Mesendoderm (in vitro differentiated cells): ENCODE data around the gene NID2.

Experiments used
- DNase-seq: peaks from one replicate; pipeline ENCODE4 v3.0.0; 2013
- H2AK5ac ChIP-seq: 2 replicates; pipeline ENCODE4 v1.6.1; 2013; ENCODE audit warnings: low read length, inconsistent platforms
- H2BK120ac ChIP-seq: 2 replicates; pipeline ENCODE4 v1.6.1; 2013; ENCODE audit warnings: low read depth, mild to moderate bottlenecking, low read length, moderate library complexity, mixed read lengths
- H2BK15ac ChIP-seq: replicated peaks from 2 replicates; pipeline ENCODE4 v1.6.1; 2013; ENCODE audit warnings: low read depth, mild to moderate bottlenecking, moderate library complexity
- H2BK5ac ChIP-seq: 2 replicates; pipeline ENCODE4 v1.6.1; 2013; ENCODE audit warnings: low read length, inconsistent platforms
- H3K18ac ChIP-seq: 2 replicates; pipeline ENCODE4 v1.6.1; 2013; ENCODE audit warnings: mild to moderate bottlenecking, low read length, mixed read lengths
- H3K23ac ChIP-seq: one replicate; pipeline ENCODE4 v1.6.1; 2013; ENCODE audit warnings: low read length
- H3K27ac ChIP-seq: 2 replicates; pipeline ENCODE4 v1.5.1; 2013; ENCODE audit warnings: low read depth, mild to moderate bottlenecking, inconsistent platforms, low read length, moderate library complexity
- H3K27me3 ChIP-seq: 2 replicates; pipeline ENCODE4 v1.6.1; 2013; ENCODE audit warnings: low read length, control low read depth, mild to moderate bottlenecking, inconsistent platforms; ENCODE audit not compliant: insufficient read depth, poor library complexity
- H3K36me3 ChIP-seq: 2 replicates; pipeline ENCODE4 v1.6.1; 2013; ENCODE audit warnings: low read length, inconsistent platforms; ENCODE audit not compliant: control insufficient read depth, insufficient read depth
- H3K4ac ChIP-seq: one replicate; pipeline ENCODE4 v1.6.1; 2013; ENCODE audit warnings: low read depth, mild to moderate bottlenecking, low read length, moderate library complexity
- H3K4me1 ChIP-seq: 2 replicates; pipeline ENCODE4 v1.6.1; 2013; ENCODE audit warnings: low read depth, low read length, inconsistent platforms; ENCODE audit not compliant: control insufficient read depth
- H3K4me2 ChIP-seq: 2 replicates; pipeline ENCODE4 v1.6.1; 2013; ENCODE audit warnings: low read length
- H3K4me3 ChIP-seq: 2 replicates; pipeline ENCODE4 v1.5.1; 2013; ENCODE audit warnings: mild to moderate bottlenecking, low read length
- H3K56ac ChIP-seq: one replicate; pipeline ENCODE4 v1.6.1; 2013; ENCODE audit warnings: low read length
- H3K79me1 ChIP-seq: 2 replicates; pipeline ENCODE4 v1.6.1; 2013; ENCODE audit warnings: low read length, inconsistent platforms
- H3K79me2 ChIP-seq: 2 replicates; pipeline ENCODE4 v1.6.1; 2013; ENCODE audit warnings: mild to moderate bottlenecking, low read length; ENCODE audit not compliant: control insufficient read depth, insufficient read depth
- H3K9ac ChIP-seq: 2 replicates; pipeline ENCODE4 v1.6.1; 2013; ENCODE audit warnings: low read length, inconsistent platforms
- H4K5ac ChIP-seq: one replicate; pipeline ENCODE4 v1.6.1; 2013; ENCODE audit warnings: low read length
- H4K8ac ChIP-seq: one replicate; pipeline ENCODE4 v1.6.1; 2013; ENCODE audit warnings: low read depth, mild to moderate bottlenecking, control low read depth, low read length, moderate library complexity
- WGBS: extraction: QIAGEN DNeasy Blood & Tissue Kit; methylation state at CpG from one replicate; pipeline ENCODE4 v1.1.7; 2013; ENCODE audit warnings: low lambda C conversion rate, missing lambda C conversion rate; ENCODE audit not compliant: insufficient coverage; ENCODE audit errors: extremely low coverage; 5-methylcytosine and 5-hydroxymethylcytosine counted together

The NID2 gene

GRCh38 chr14:52013984-52014600 lies 54.8 kb downstream of the NID2 start:
- Histone ChIP-seq H3K27ac (no peak overlapping the region), H4K5ac (no peak overlapping the region)
- WGBS = no CpG with 5 or more reads among the region's 11 CpGs

GRCh38 chr14:52012635-52013034 lies 56.2 kb downstream of the NID2 start:
- Histone ChIP-seq H3K79me1 (no peaks in the 10 kb centered on the region), H3K18ac (no peak overlapping the region), H3K4ac (no peak overlapping the region), H3K27ac (no peak overlapping the region), H3K79me2 (no peaks in the 10 kb centered on the region), H3K4me1 (no peaks in the 10 kb centered on the region), H4K8ac (no peak overlapping the region), H3K9ac (no peak overlapping the region), H3K4me3 (no peak overlapping the region), H2AK5ac (no peak overlapping the region), H3K23ac (no peak overlapping the region), H3K4me2 (no peak overlapping the region), H2BK15ac (no peak overlapping the region), H3K56ac (no peak overlapping the region), H2BK120ac (no peak overlapping the region), H3K27me3 (no peaks in the 10 kb centered on the region), H3K36me3 (peaks cover 8% of the 10 kb centered on the region), H4K5ac (no peak overlapping the region), H2BK5ac (no peak overlapping the region)
- no peak for DNase-seq
- WGBS = no CpG with 5 or more reads among the region's 4 CpGs

More at GRCh38 chr14:52013984-52014600, 54.8 kb downstream of the NID2 start:
- no peaks in the 10 kb centered on the region for H3K27me3 ChIP-seq
- H3K4me2 ChIP-seq = no peak overlapping the region
- H3K18ac ChIP-seq = no peak overlapping the region
- H3K56ac ChIP-seq = no peak overlapping the region
- no peak overlapping the region for H2BK120ac ChIP-seq
- H3K4me1 ChIP-seq = no peaks in the 10 kb centered on the region
- no peak overlapping the region for H3K4ac ChIP-seq
- H3K79me1 ChIP-seq = no peaks in the 10 kb centered on the region
- no peak overlapping the region for H3K4me3 ChIP-seq
- no peak overlapping the region for H2BK15ac ChIP-seq
- DNase-seq = peak; percentile 67
- peaks cover 5% of the 10 kb centered on the region for H3K36me3 ChIP-seq
- no peak overlapping the region for H3K23ac ChIP-seq
- H3K79me2 ChIP-seq = no peaks in the 10 kb centered on the region
- H4K8ac ChIP-seq = no peak overlapping the region
- no peak overlapping the region for H2BK5ac ChIP-seq
- H3K9ac ChIP-seq = no peak overlapping the region
- H2AK5ac ChIP-seq = no peak overlapping the region

- Histone ChIP-seq H2BK15ac (no peak overlapping the region), H2BK120ac (no peak overlapping the region), H3K4me1 (no peaks in the 10 kb centered on the region), H3K79me2 (no peaks in the 10 kb centered on the region), H3K27ac (no peak overlapping the region), H3K4me3 (no peak overlapping the region), H4K8ac (no peak overlapping the region), H3K27me3 (no peaks in the 10 kb centered on the region), H3K4me2 (no peak overlapping the region), H3K4ac (no peak overlapping the region), H3K56ac (no peak overlapping the region), H3K36me3 (peaks cover 8% of the 10 kb centered on the region), H2AK5ac (no peak overlapping the region), H2BK5ac (no peak overlapping the region), H3K18ac (no peak overlapping the region), H3K9ac (no peak overlapping the region), H3K79me1 (no peaks in the 10 kb centered on the region), H3K23ac (no peak overlapping the region), H4K5ac (no peak overlapping the region)
- DNase-seq = no peak
- no CpG with 5 or more reads among the region's 9 CpGs for WGBS
These were observed 57.3 kb downstream of the NID2 start for GRCh38 chr14:52011523-52011922.

GRCh38 chr14:52010173-52010693 lies 58.6 kb downstream of the NID2 start:
- Histone ChIP-seq H3K4ac (no peak overlapping the region), H4K5ac (no peak overlapping the region), H3K79me1 (peaks cover 2% of the 10 kb centered on the region), H2BK5ac (no peak overlapping the region), H3K4me1 (no peaks in the 10 kb centered on the region), H3K4me3 (no peak overlapping the region), H3K79me2 (no peaks in the 10 kb centered on the region), H2AK5ac (no peak overlapping the region), H3K27ac (no peak overlapping the region), H3K18ac (no peak overlapping the region), H3K9ac (no peak overlapping the region), H3K36me3 (peaks cover 14% of the 10 kb centered on the region), H3K23ac (no peak overlapping the region), H3K27me3 (no peaks in the 10 kb centered on the region), H3K4me2 (no peak overlapping the region), H4K8ac (no peak overlapping the region), H2BK15ac (no peak overlapping the region), H2BK120ac (no peak overlapping the region), H3K56ac (no peak overlapping the region)
- no CpG with 5 or more reads among the region's 3 CpGs for WGBS
- DNase-seq = no peak

- WGBS = no CpG with 5 or more reads among the region's 4 CpGs
- Histone ChIP-seq H3K27me3 (no peaks in the 10 kb centered on the region), H3K36me3 (peaks cover 15% of the 10 kb centered on the region), H3K79me2 (no peaks in the 10 kb centered on the region), H3K23ac (no peak overlapping the region), H2AK5ac (no peak overlapping the region), H3K4me2 (no peak overlapping the region), H2BK15ac (no peak overlapping the region), H4K5ac (no peak overlapping the region), H3K4ac (no peak overlapping the region), H3K9ac (no peak overlapping the region), H3K56ac (no peak overlapping the region), H2BK120ac (no peak overlapping the region), H3K4me3 (no peak overlapping the region), H3K79me1 (peaks cover 2% of the 10 kb centered on the region), H3K18ac (no peak overlapping the region), H4K8ac (no peak overlapping the region), H3K4me1 (no peaks in the 10 kb centered on the region), H2BK5ac (no peak overlapping the region), H3K27ac (no peak overlapping the region)
- DNase-seq = no peak
These were observed 60.7 kb downstream of the NID2 start for GRCh38 chr14:52008136-52008535.

- H3K79me2 ChIP-seq = no peaks in the 10 kb centered on the region
- no peaks in the 10 kb centered on the region for H3K27me3 ChIP-seq
- DNase-seq = no peak
- no peak overlapping the region for H3K4me2 ChIP-seq
- no peak overlapping the region for H3K56ac ChIP-seq
- H4K8ac ChIP-seq = no peak overlapping the region
- WGBS = no CpG with 5 or more reads among the region's 1 CpG
- H2BK120ac ChIP-seq = no peak overlapping the region
- no peak overlapping the region for H3K4me3 ChIP-seq
- no peak overlapping the region for H3K18ac ChIP-seq
- no peak overlapping the region for H3K23ac ChIP-seq
- no peak overlapping the region for H3K4ac ChIP-seq
- H2BK5ac ChIP-seq = no peak overlapping the region
- H2AK5ac ChIP-seq = no peak overlapping the region
- H2BK15ac ChIP-seq = no peak overlapping the region
- H3K27ac ChIP-seq = no peak overlapping the region
- H4K5ac ChIP-seq = no peak overlapping the region
- H3K79me1 ChIP-seq = peaks cover 2% of the 10 kb centered on the region
- peaks cover 15% of the 10 kb centered on the region for H3K36me3 ChIP-seq
- H3K4me1 ChIP-seq = no peaks in the 10 kb centered on the region
- H3K9ac ChIP-seq = no peak overlapping the region
These were observed 61.2 kb downstream of the NID2 start for GRCh38 chr14:52007637-52008036.
